ENCODE data around the gene RSRC2. TPM values are rescaled to one million over a fixed set of nuclear protein-coding genes. Genes with fewer than 3 reads are reported as not detected.
A peak's percentile ranks its signal among the peaks of the same experiment; 100 is the strongest.

Gene RSRC2
- total and polyA plus RNA-seq, 2 donors (not counting 1 experiment from before 2014, with no cell fraction given) = 49.0 to 56.6 TPM

GRCh38 chr12:122518908-122519307, 7.8 kb downstream of the RSRC2 start:
- H3K9me3 ChIP-seq (ENCODE audit: control insufficient read depth, insufficient read depth, low read depth, low read length) = no peaks in the 10 kb centered on the region
- no peak overlapping the region for H3K9ac ChIP-seq (ENCODE audit: insufficient read depth, low read length)
- H3K4me3 ChIP-seq (replicated peaks in 1 of 4; ENCODE audit: control extremely low read depth in 1 of 4, insufficient read depth in 1 of 4, low read depth in 3 of 4, low read length in 4 of 4) = no peak overlapping the region
- no peaks in the 10 kb centered on the region for H3K27me3 ChIP-seq (ENCODE audit: control insufficient read depth, insufficient read depth, low read length)
- H3K36me3 ChIP-seq (ENCODE audit: control insufficient read depth, insufficient read depth, low read length) = peaks cover 28% of the 10 kb centered on the region
- no peak for DNase-seq (ENCODE audit: low read depth in 2 of 2)
- H3K4me1 ChIP-seq (ENCODE audit: control insufficient read depth, extremely low read depth, insufficient read depth, low read length) = peaks cover 5% of the 10 kb centered on the region
- H3K27ac ChIP-seq (ENCODE audit: insufficient read depth, low read length) = peak overlapping the region; percentile 20
- H3K4me2 ChIP-seq (ENCODE audit: extremely low read depth, insufficient read depth, low read length) = peak overlapping the region; percentile 18
- no peak for TF ChIP-seq EZH2 (IDR thresholded peaks at IDR 0.05; ENCODE audit: low read length, missing control alignments)
- no peak overlapping the region for H2AFZ ChIP-seq (ENCODE audit: low read length)
- peaks cover 85% of the 10 kb centered on the region for H3K79me2 ChIP-seq (ENCODE audit: control insufficient read depth, insufficient read depth, low read length)
- H4K20me1 ChIP-seq (ENCODE audit: control insufficient read depth, extremely low read depth, insufficient read depth, low read length) = peaks cover 12% of the 10 kb centered on the region

- H3K9ac ChIP-seq (ENCODE audit: insufficient read depth, low read length) = no peak overlapping the region
- no peak overlapping the region for H3K4me3 ChIP-seq (replicated peaks in 1 of 4; ENCODE audit: control extremely low read depth in 1 of 4, insufficient read depth in 1 of 4, low read depth in 3 of 4, low read length in 4 of 4)
- TF ChIP-seq CTCF (conservative IDR thresholded peaks at IDR 0.05 in 1 of 2, IDR thresholded peaks at IDR 0.05 in 1 of 2; ENCODE audit: low read depth in 1 of 2, low read length in 2 of 2) (no peak), EZH2 (IDR thresholded peaks at IDR 0.05; ENCODE audit: low read length, missing control alignments) (no peak)
- H2AFZ ChIP-seq (ENCODE audit: low read length) = no peak overlapping the region
- peaks cover 32% of the 10 kb centered on the region for H3K36me3 ChIP-seq (ENCODE audit: control insufficient read depth, insufficient read depth, low read length)
- H3K79me2 ChIP-seq (ENCODE audit: control insufficient read depth, insufficient read depth, low read length) = peaks cover 79% of the 10 kb centered on the region
- H4K20me1 ChIP-seq (ENCODE audit: control insufficient read depth, extremely low read depth, insufficient read depth, low read length) = peaks cover 7% of the 10 kb centered on the region
- H3K27ac ChIP-seq (ENCODE audit: insufficient read depth, low read length) = peak overlapping the region; percentile 52
- no peak overlapping the region for H3K4me2 ChIP-seq (ENCODE audit: extremely low read depth, insufficient read depth, low read length)
- no peaks in the 10 kb centered on the region for H3K9me3 ChIP-seq (ENCODE audit: control insufficient read depth, insufficient read depth, low read depth, low read length)
- peaks cover 5% of the 10 kb centered on the region for H3K4me1 ChIP-seq (ENCODE audit: control insufficient read depth, extremely low read depth, insufficient read depth, low read length)
- no peaks in the 10 kb centered on the region for H3K27me3 ChIP-seq (ENCODE audit: control insufficient read depth, insufficient read depth, low read length)
- peak; percentile 96 to 99 for DNase-seq (ENCODE audit: low read depth in 2 of 2)
These were observed 8.9 kb downstream of the RSRC2 start for GRCh38 chr12:122517877-122518276.

GRCh38 chr12:122516544-122517361, 10.0 kb downstream of the RSRC2 start:
- Histone ChIP-seq H4K20me1 (ENCODE audit: control insufficient read depth, extremely low read depth, insufficient read depth, low read length) (no peaks in the 10 kb centered on the region), H3K9ac (ENCODE audit: insufficient read depth, low read length) (no peak overlapping the region), H3K79me2 (ENCODE audit: control insufficient read depth, insufficient read depth, low read length) (peaks cover 74% of the 10 kb centered on the region), H3K27me3 (ENCODE audit: control insufficient read depth, insufficient read depth, low read length) (no peaks in the 10 kb centered on the region), H3K27ac (ENCODE audit: insufficient read depth, low read length) (peak overlapping the region; percentile 25), H3K4me3 (replicated peaks in 1 of 4; ENCODE audit: control extremely low read depth in 1 of 4, insufficient read depth in 1 of 4, low read depth in 3 of 4, low read length in 4 of 4) (no peak overlapping the region), H2AFZ (ENCODE audit: low read length) (no peak overlapping the region), H3K4me2 (ENCODE audit: extremely low read depth, insufficient read depth, low read length) (no peak overlapping the region), H3K36me3 (ENCODE audit: control insufficient read depth, insufficient read depth, low read length) (peaks cover 29% of the 10 kb centered on the region), H3K4me1 (ENCODE audit: control insufficient read depth, extremely low read depth, insufficient read depth, low read length) (peaks cover 5% of the 10 kb centered on the region), H3K9me3 (ENCODE audit: control insufficient read depth, insufficient read depth, low read depth, low read length) (no peaks in the 10 kb centered on the region)
- DNase-seq (ENCODE audit: low read depth in 2 of 2) = no peak
- TF ChIP-seq CTCF (conservative IDR thresholded peaks at IDR 0.05 in 1 of 2, IDR thresholded peaks at IDR 0.05 in 1 of 2; ENCODE audit: low read depth in 1 of 2, low read length in 2 of 2) (no peak), EZH2 (IDR thresholded peaks at IDR 0.05; ENCODE audit: low read length, missing control alignments) (no peak)

Measured in fibroblast of lung (primary cell).